Adrenal gland (tissue), 12 donors: Measurements from ENCODE around the gene PON2. TPM values are rescaled to one million over a fixed set of nuclear protein-coding genes. Genes with fewer than 3 reads are reported as not detected.
"Not testable (repeated sequence)": the region's sequence is repeated elsewhere in the genome, so short reads cannot be mapped to it uniquely, and the experiment has no call there.

Experiments used
- DNase-seq, 7 donors: peaks; one replicate each; pipeline ENCODE4 v3.0.0-alpha.2; 2019 to 2020
- H3K27ac ChIP-seq, 5 donors: fragments of 200-600 bp; sonication (generic) in 4 of 5; 1 replicate in 3 of 5; 2 replicates in 2 of 5; pipeline versions ENCODE4 v1.5.1 to v1.8.0; 2016 to 2020; ENCODE audit warnings: mild to moderate bottlenecking in 1 of 5
- H3K27me3 ChIP-seq: fragments of 200-600 bp; 2 replicates; pipeline ENCODE4 v1.8.0; 2021
- H3K36me3 ChIP-seq, 2 donors: fragments of 200-600 bp; replicated peaks in 1 of 2; 1 replicate in 1 of 2; 2 replicates in 1 of 2; pipeline versions ENCODE4 v1.5.1 to v1.8.0; 2018 to 2022
- H3K4me1 ChIP-seq, 2 donors: fragments of 200-600 bp; replicated peaks in 1 of 2; 1 replicate in 1 of 2; 2 replicates in 1 of 2; pipeline versions ENCODE4 v1.5.1 to v1.8.0; 2018 to 2021
- H3K4me3 ChIP-seq, 4 donors: fragments of 200-600 bp; sonication (generic) in 3 of 4; one replicate each; pipeline ENCODE4 v1.5.1; 2016 to 2018
- H3K9me3 ChIP-seq, 3 donors: fragments of 200-600 bp; sonication (generic) in 1 of 3; replicated peaks in 1 of 3; 1 replicate in 2 of 3; 2 replicates in 1 of 3; pipeline versions ENCODE4 v1.5.1 to v1.8.0; 2016 to 2021
- POLR2A ChIP-seq, 2 donors: fragments of 450-650 bp; IDR thresholded peaks; one replicate each; pipeline ENCODE4 v1.6.1; 2017; ENCODE audit warnings: antibody characterized with exemption in 2 of 2, mild to moderate bottlenecking in 2 of 2, moderate library complexity in 1 of 2
- WGBS, 4 donors: extraction: QIAGEN DNeasy Blood & Tissue Kit in 2 of 4; methylation state at CpG; one replicate each; pipeline versions ENCODE4 v1.1.5 to v1.1.7; 2013 to 2017; 5-methylcytosine and 5-hydroxymethylcytosine counted together
- intact Hi-C, 2 donors: fragments of 100-400 bp; cut with DNase I; formaldehyde crosslinking; loops; one replicate each; pipeline versions ENCODE4 v1.14.1 to v1.15.0; 2022 to 2023
- polyA plus RNA-seq, 3 donors: library from polyadenylated mRNA; stranded (reverse); fragments of 200-250 nt in 2 of 3; fragments of 350-450 nt in 1 of 3; fragmentation: Illumina TruSeq in 1 of 3; extraction: RNeasy Lipid Tissue Mini Kit (QIAGEN cat#74804) in 1 of 3; gene quantifications; one replicate each; pipeline ENCODE4 v1.2.3, GENCODE V29; 2013 to 2014
- total RNA-seq, 9 donors: library from RNA; depleted of rRNA in 4 of 9; stranded (reverse); fragments of >200 nt in 4 of 9; fragments of 120-200 nt in 1 of 9; fragmentation: NEBNext Ultra II Directional in 1 of 9; extraction: Animal tissue kit (Norgen Biotek cat#: 25700) in 1 of 9; gene quantifications; one replicate each; pipeline versions ENCODE4 v1.1.0 to v1.2.4, GENCODE V29; 2013 to 2023
- TF ChIP-seq, protein P1 (sequence below), 6 experiments: fragments of 450-650 bp in 4 of 6; fragments of 200-600 bp in 2 of 6; sonication (generic) in 1 of 6; IDR thresholded peaks; 1 replicate in 5 of 6; 2 replicates in 1 of 6; pipeline versions ENCODE4 v1.5.1 to v1.8.0; 2016 to 2021; ENCODE audit warnings: antibody characterized with exemption in 6 of 6, mild to moderate bottlenecking in 2 of 6, moderate library complexity in 1 of 6
- donor health status: healthy with polysubstance abuse.
- donor health status: Bipolar disorder and iron deficiency.
- donor health status: DM: yes; HTN: yes; CAD: no.
- donor health status: DM: no; HTN: no; CAD: no.
- donor health status: DM: no; HTN: no; CAD: no.
- donor health status: DM: yes; HTN: yes; CAD: no.

The PON2 gene
- total and polyA plus RNA-seq, 12 donors = 74.4 to 369 (median 230) TPM

DNA sequence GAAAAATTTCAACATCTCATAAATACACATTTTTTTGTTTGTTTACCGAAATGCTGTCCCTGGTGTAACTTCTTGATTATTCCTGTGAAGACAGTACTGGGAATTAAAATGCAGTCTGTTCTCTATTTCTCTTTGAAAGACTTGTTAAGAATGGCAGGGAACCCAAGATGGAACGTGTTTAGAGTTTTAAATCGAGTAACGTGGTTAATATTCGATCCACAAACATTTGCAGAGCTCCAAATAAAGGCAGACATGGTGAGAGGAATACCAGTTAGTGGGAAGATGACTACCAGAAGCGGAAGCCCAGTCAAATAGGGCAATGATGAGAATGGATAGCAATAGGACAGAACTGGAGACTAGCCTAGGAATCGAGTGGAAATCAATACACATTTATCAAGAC lies 45.3 kb downstream of the PON2 start:
- Histone ChIP-seq H3K27ac (no peak overlapping the region), H3K36me3 (no peaks in the 10 kb centered on the region), H3K27me3 (no peaks in the 10 kb centered on the region), H3K4me1 (peaks cover 9 to 22% of the 10 kb centered on the region in 2 donors), H3K9me3 (no peaks in the 10 kb centered on the region), H3K4me3 (no peak overlapping the region)
- WGBS, 4 donors = 94 to 95% (median 95%) methylated on average over 7 of the region's 7 CpGs
- no peak for DNase-seq
- TF ChIP-seq, protein P1, sequence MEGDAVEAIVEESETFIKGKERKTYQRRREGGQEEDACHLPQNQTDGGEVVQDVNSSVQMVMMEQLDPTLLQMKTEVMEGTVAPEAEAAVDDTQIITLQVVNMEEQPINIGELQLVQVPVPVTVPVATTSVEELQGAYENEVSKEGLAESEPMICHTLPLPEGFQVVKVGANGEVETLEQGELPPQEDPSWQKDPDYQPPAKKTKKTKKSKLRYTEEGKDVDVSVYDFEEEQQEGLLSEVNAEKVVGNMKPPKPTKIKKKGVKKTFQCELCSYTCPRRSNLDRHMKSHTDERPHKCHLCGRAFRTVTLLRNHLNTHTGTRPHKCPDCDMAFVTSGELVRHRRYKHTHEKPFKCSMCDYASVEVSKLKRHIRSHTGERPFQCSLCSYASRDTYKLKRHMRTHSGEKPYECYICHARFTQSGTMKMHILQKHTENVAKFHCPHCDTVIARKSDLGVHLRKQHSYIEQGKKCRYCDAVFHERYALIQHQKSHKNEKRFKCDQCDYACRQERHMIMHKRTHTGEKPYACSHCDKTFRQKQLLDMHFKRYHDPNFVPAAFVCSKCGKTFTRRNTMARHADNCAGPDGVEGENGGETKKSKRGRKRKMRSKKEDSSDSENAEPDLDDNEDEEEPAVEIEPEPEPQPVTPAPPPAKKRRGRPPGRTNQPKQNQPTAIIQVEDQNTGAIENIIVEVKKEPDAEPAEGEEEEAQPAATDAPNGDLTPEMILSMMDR (IDR thresholded peaks at IDR 0.05) = no peak
- TF ChIP-seq POLR2A (IDR thresholded peaks at IDR 0.05) = no peak
- intact Hi-C loops = no loop called here

GRCh38 chr7:95379457-95379856 lies 55.4 kb downstream of the PON2 start:
- H3K27ac ChIP-seq, DNase-seq, H3K36me3 ChIP-seq, H3K9me3 ChIP-seq, H3K27me3 ChIP-seq, H3K4me1 ChIP-seq, H3K4me3 ChIP-seq, intact Hi-C loops: not testable (repeated sequence)
- WGBS, 4 donors = 92 to 96% (median 95%) methylated on average over 10 of the region's 10 CpGs

GRCh38 chr7:95376632-95377400 lies 58.0 kb downstream of the PON2 start:
- WGBS, 4 donors = 93 to 98% (median 95%) methylated on average over 14 to 18 of the region's 18 CpGs
- Histone ChIP-seq H3K4me1 (no peaks in the 10 kb centered on the region), H3K36me3 (no peaks in the 10 kb centered on the region), H3K27ac (no peak overlapping the region), H3K27me3 (no peaks in the 10 kb centered on the region), H3K9me3 (no peaks in the 10 kb centered on the region), H3K4me3 (no peak overlapping the region)
- no peak for TF ChIP-seq POLR2A (IDR thresholded peaks at IDR 0.05)
- TF ChIP-seq, protein P1 (IDR thresholded peaks at IDR 0.05) = no peak
- DNase-seq = no peak
- intact Hi-C loops = no loop called here

DNA sequence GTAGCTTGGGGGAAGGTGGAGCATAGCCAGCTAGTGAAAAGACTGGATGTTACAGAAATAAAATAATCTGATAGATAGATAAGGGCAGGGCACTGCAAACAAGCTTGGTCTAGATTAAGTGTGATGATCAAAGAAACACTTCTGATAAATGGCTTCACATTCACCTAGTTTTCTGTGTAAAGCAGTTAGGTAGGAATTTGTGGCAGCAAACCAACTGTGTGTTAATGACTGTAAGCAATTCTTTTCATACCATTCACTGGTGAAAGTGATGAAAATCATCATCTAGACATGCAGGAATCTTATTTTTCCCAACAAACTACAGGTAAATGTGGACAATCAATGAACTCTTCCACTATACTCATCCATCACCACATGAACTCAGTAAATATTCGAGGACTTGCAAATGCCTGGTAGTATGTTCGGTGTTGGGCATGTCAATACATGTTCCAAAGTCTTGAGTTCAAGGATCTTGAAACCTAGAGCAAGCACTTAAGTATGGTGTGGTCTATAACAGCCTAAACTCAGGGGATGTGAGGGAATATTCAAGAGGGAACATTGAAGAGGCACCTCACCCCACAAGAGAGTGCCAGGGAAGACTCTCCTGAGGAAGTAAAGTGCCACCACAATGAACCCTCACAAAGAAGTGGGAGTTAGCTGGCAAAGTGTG lies 59.1 kb downstream of the PON2 start:
- intact Hi-C loops = no loop called here
- H3K9me3 ChIP-seq = no peaks in the 10 kb centered on the region
- H3K27ac ChIP-seq = no peak overlapping the region
- 86 to 96% (median 95%) methylated on average over 2 of the region's 2 CpGs for whole genome bisulfite sequencing, 4 donors
- H3K36me3 ChIP-seq = no peaks in the 10 kb centered on the region
- H3K27me3 ChIP-seq = no peaks in the 10 kb centered on the region
- H3K4me3 ChIP-seq = no peak overlapping the region
- TF ChIP-seq, protein P1 (IDR thresholded peaks at IDR 0.05) = no peak
- TF ChIP-seq POLR2A (IDR thresholded peaks at IDR 0.05) = no peak
- no peaks in the 10 kb centered on the region for H3K4me1 ChIP-seq
- no peak for DNase-seq
